HCT116 (cell line): ENCODE results near the gene AGAP1. TPM values are rescaled to one million over a fixed set of nuclear protein-coding genes. Genes with fewer than 3 reads are reported as not detected.

Experiments used
- ATAC-seq: fragments of 200-7000 bp; cut with Tn5 transposase; 2 replicates; pipeline ENCODE4 v1.9.1; 2020; ENCODE audit warnings: mild to moderate bottlenecking, moderate library complexity
- BruUV-seq: library from RNA; stranded (reverse); fragments of 400-500 nt; replicated peaks from 2 replicates; lab custom pipeline; 2021; lab: Mats Ljungman, UMichigan
- CTCF ChIA-PET: fragments of 300-600 bp; sonication (Branson Sonifier 250); formaldehyde crosslinking; loops from one replicate; lab custom pipeline; 2021; ENCODE audit warnings: antibody characterized with exemption; lab: Charles Lee
- POLR2A ChIA-PET: fragments of 300-600, 350-600 bp; sonication (Branson Sonifier 250); formaldehyde crosslinking; loops from one replicate; lab custom pipeline; 2021; ENCODE audit warnings: antibody characterized with exemption; lab: Charles Lee
- RAD21 ChIA-PET, 2 experiments: fragments of 300-600 bp; sonication (Branson Sonifier 250); formaldehyde crosslinking; loops; one replicate each; lab custom pipeline; 2023; ENCODE audit warnings: low total read pairs in 2 of 2; ENCODE audit not compliant: uncharacterized antibody in 2 of 2, unreplicated experiment in 2 of 2, low non-redundant PET in 1 of 2; lab: Charles Lee
- DNase-seq: peaks from one replicate; pipeline ENCODE4 v3.0.0-alpha.2; 2010; ENCODE audit warnings: low read depth, low spot score
- H2AFZ ChIP-seq: fragments of 200-600 bp; shearing (Covaris generic), sonication (generic); 2 replicates; pipeline ENCODE4 v1.6.1; 2017; ENCODE audit warnings: low read depth, mixed run types, mixed read lengths, antibody characterized with exemption, low read length; ENCODE audit not compliant: poor library complexity, severe bottlenecking
- H3K27ac ChIP-seq: 2 replicates; pipeline ENCODE4 v1.5.1; 2012; ENCODE audit warnings: low read depth, low read length
- H3K27me3 ChIP-seq: fragments of 200-600 bp; sonication (generic); 2 replicates; pipeline ENCODE4 v1.6.1; 2016; ENCODE audit warnings: mixed run types, low read length, mixed read lengths; ENCODE audit not compliant: insufficient read depth
- H3K36me3 ChIP-seq, 2 experiments: fragments of 200-500 bp in 1 of 2; fragments of 200-600 bp in 1 of 2; sonication (Bioruptor generic) in 1 of 2; sonication (generic) in 1 of 2; 2 replicates each; pipeline versions ENCODE4 v1.5.1 to v1.6.1; 2014 to 2016; ENCODE audit warnings: low read length in 2 of 2, inconsistent platforms in 1 of 2, mixed read lengths in 1 of 2, mixed run types in 1 of 2; ENCODE audit not compliant: insufficient read depth in 2 of 2, control insufficient read depth in 1 of 2
- H3K4me1 ChIP-seq, 2 experiments: fragments of 200-600 bp in 1 of 2; sonication (generic) in 1 of 2; 2 replicates each; pipeline versions ENCODE4 v1.5.1 to v1.6.1; 2012 to 2017; ENCODE audit warnings: low read length in 2 of 2, inconsistent platforms in 1 of 2, mild to moderate bottlenecking in 1 of 2, mixed read lengths in 1 of 2, mixed run types in 1 of 2, moderate library complexity in 1 of 2; ENCODE audit not compliant: insufficient read depth in 2 of 2, control insufficient read depth in 1 of 2
- H3K4me2 ChIP-seq: fragments of 200-600 bp; sonication (generic); 2 replicates; pipeline ENCODE4 v1.6.1; 2017; ENCODE audit warnings: mixed run types, low read length, mixed read lengths
- H3K4me3 ChIP-seq, 2 experiments: fragments of 200-600 bp in 1 of 2; sonication (generic) in 1 of 2; replicated peaks in 1 of 2; 2 replicates each; pipeline ENCODE4 v1.5.1; 2011 to 2016; ENCODE audit warnings: low read length in 2 of 2, control low read depth in 1 of 2, low read depth in 1 of 2, mild to moderate bottlenecking in 1 of 2, mixed read lengths in 1 of 2, mixed run types in 1 of 2
- H3K79me2 ChIP-seq: fragments of 200-600 bp; sonication (generic); 2 replicates; pipeline ENCODE4 v1.6.1; 2017; ENCODE audit warnings: mild to moderate bottlenecking, mixed run types, low read length, moderate library complexity, mixed read lengths; ENCODE audit not compliant: insufficient read depth
- H3K9ac ChIP-seq: fragments of 200-600 bp; sonication (generic); 2 replicates; pipeline ENCODE4 v1.6.1; 2016; ENCODE audit warnings: low read length, mixed read lengths
- H3K9me2 ChIP-seq: fragments of 200-600 bp; sonication (generic), shearing (Covaris generic); 2 replicates; pipeline ENCODE4 v1.6.1; 2017; ENCODE audit warnings: mixed run types, mild to moderate bottlenecking, moderate library complexity; ENCODE audit not compliant: insufficient read depth
- H3K9me3 ChIP-seq, 2 experiments: fragments of 200-500 bp in 1 of 2; fragments of 200-600 bp in 1 of 2; sonication (Bioruptor generic) in 1 of 2; sonication (generic) in 1 of 2; 2 replicates each; pipeline ENCODE4 v1.6.1; 2014 to 2017; ENCODE audit warnings: low read length in 2 of 2, mixed read lengths in 2 of 2, inconsistent platforms in 1 of 2, low read depth in 1 of 2, mild to moderate bottlenecking in 1 of 2, mixed run types in 1 of 2, moderate library complexity in 1 of 2; ENCODE audit not compliant: control insufficient read depth in 1 of 2, insufficient read depth in 1 of 2
- H4K20me1 ChIP-seq: fragments of 200-600 bp; sonication (generic), shearing (Covaris generic); 2 replicates; pipeline ENCODE4 v1.6.1; 2017; ENCODE audit warnings: mixed run types, mild to moderate bottlenecking, moderate library complexity; ENCODE audit not compliant: insufficient read depth
- ATF3 ChIP-seq: IDR thresholded peaks from 2 replicates; pipeline ENCODE4 v1.6.1; 2012
- CBX3 ChIP-seq: IDR thresholded peaks from 2 replicates; pipeline ENCODE4 v1.6.1; 2012; ENCODE audit warnings: low read depth
- CTCF ChIP-seq, 3 experiments: fragments of 200-600 bp in 1 of 3; sonication (generic) in 1 of 3; IDR thresholded peaks in 2 of 3; conservative IDR thresholded peaks in 1 of 3; 2 replicates each; pipeline ENCODE4 v1.5.1; 2012 to 2017; ENCODE audit warnings: low read depth in 2 of 3, low read length in 2 of 3, antibody characterized with exemption in 1 of 3, borderline replicate concordance in 1 of 3, control low read depth in 1 of 3, mild to moderate bottlenecking in 1 of 3, mixed read lengths in 1 of 3, mixed run types in 1 of 3, moderate library complexity in 1 of 3; ENCODE audit not compliant: insufficient read depth in 1 of 3
- EZH2phosphoT487 ChIP-seq: fragments of 200-600 bp; IDR thresholded peaks from 2 replicates; pipeline ENCODE4 v1.6.1; 2018; ENCODE audit warnings: antibody characterized with exemption, borderline replicate concordance
- POLR2A ChIP-seq: IDR thresholded peaks from 2 replicates; pipeline ENCODE4 v1.7.0; 2011; ENCODE audit warnings: borderline replicate concordance; ENCODE audit not compliant: insufficient read depth, insufficient read length; ENCODE audit errors: extremely low read depth
- SRF ChIP-seq: IDR thresholded peaks from 2 replicates; pipeline ENCODE4 v1.6.1; 2012; ENCODE audit warnings: low read depth
- TCF7L2 ChIP-seq: IDR thresholded peaks from 2 replicates; pipeline ENCODE4 v1.7.0; 2011; ENCODE audit warnings: borderline replicate concordance, inconsistent platforms; ENCODE audit not compliant: insufficient read depth, insufficient read length; ENCODE audit errors: extremely low read depth
- YY1 ChIP-seq: IDR thresholded peaks from 2 replicates; pipeline ENCODE4 v1.6.1; 2011; ENCODE audit warnings: low read length, low read depth, moderate library complexity, mild to moderate bottlenecking; ENCODE audit not compliant: insufficient replicate concordance; ENCODE audit errors: extremely low read depth
- ZFX ChIP-seq: fragments of 450-650 bp; IDR thresholded peaks from 2 replicates; pipeline ENCODE4 v1.6.1; 2017
- ZNF274 ChIP-seq: fragments of 200-500 bp; sonication (Bioruptor generic); IDR thresholded peaks from 2 replicates; pipeline ENCODE4 v1.6.1; 2014; ENCODE audit warnings: mild to moderate bottlenecking, low read depth, low read length, inconsistent platforms
- intact Hi-C: fragments of 100-400 bp; cut with micrococcal nuclease; formaldehyde crosslinking; loops from 2 replicates; pipeline ENCODE4 v1.10.0; 2022
- total RNA-seq: library from RNA; stranded (reverse); gene quantifications from one replicate; pipeline ENCODE4 v1.2.1, GENCODE V29; 2021; ENCODE audit not compliant: unreplicated experiment

The AGAP1 gene
- total RNA-seq, 1 experiment from 2014 or later = 43.8 TPM

GRCh38 chr2:235513984-235514626 lies 20.3 kb downstream of the AGAP1 start:
- H3K4me2 ChIP-seq = no peak overlapping the region
- H3K79me2 ChIP-seq = peaks cover 99% of the 10 kb centered on the region
- H4K20me1 ChIP-seq = peaks cover 12% of the 10 kb centered on the region; the same call in 1 of the 2 replicates
- no peak overlapping the region for H3K27ac ChIP-seq
- RAD21 ChIA-PET = no interaction called here
- H3K27me3 ChIP-seq = no peaks in the 10 kb centered on the region
- no peak for TF ChIP-seq YY1
- TF ChIP-seq ZNF274 = no peak
- TF ChIP-seq TCF7L2 = no peak
- no peak for TF ChIP-seq ATF3
- no peak for TF ChIP-seq CBX3
- no peak for TF ChIP-seq SRF
- TF ChIP-seq EZH2phosphoT487 = no peak
- TF ChIP-seq CTCF (IDR thresholded peaks at IDR 0.05 in 2 of 3, conservative IDR thresholded peaks at IDR 0.05 in 1 of 3; ENCODE audit: borderline replicate concordance in 1 of 3, insufficient read depth in 1 of 3, low read depth in 2 of 3, low read length in 2 of 3) = no peak
- TF ChIP-seq ZFX = no peak
- no peak for TF ChIP-seq POLR2A
- TF ChIP-seq, all 23 proteins: peak for 0
- Histone ChIP-seq H3K9me3 (no peaks in the 10 kb centered on the region), H3K36me3 (no peaks in the 10 kb centered on the region), H3K4me3 (no peak overlapping the region), H3K9ac (no peak overlapping the region), H3K9me2 (no peaks in the 10 kb centered on the region), H3K4me1 (peaks cover 23 to 56% of the 10 kb centered on the region in 2 experiments), H2AFZ (no peak overlapping the region)
- POLR2A ChIA-PET = no interaction called here
- CTCF ChIA-PET = interaction anchor here (1.3 kb wide), 1 partner anchor 37 kb away, joined by 5 read pairs; no protein-coding TSS in a partner anchor
- DNase-seq = no peak
- no peak for ATAC-seq
- BruUV-seq = no TSS peak
- intact Hi-C loops = no loop called here
